GOT3 (cell line): Measurements from ENCODE around the gene CTNNA3.

Experiments
- DNase-seq: peaks from one replicate; lab custom pipeline; 2025; ENCODE audit warnings: mixed read lengths; lab: John Stamatoyannopoulos, UW

CTNNA3 gene

DNA sequence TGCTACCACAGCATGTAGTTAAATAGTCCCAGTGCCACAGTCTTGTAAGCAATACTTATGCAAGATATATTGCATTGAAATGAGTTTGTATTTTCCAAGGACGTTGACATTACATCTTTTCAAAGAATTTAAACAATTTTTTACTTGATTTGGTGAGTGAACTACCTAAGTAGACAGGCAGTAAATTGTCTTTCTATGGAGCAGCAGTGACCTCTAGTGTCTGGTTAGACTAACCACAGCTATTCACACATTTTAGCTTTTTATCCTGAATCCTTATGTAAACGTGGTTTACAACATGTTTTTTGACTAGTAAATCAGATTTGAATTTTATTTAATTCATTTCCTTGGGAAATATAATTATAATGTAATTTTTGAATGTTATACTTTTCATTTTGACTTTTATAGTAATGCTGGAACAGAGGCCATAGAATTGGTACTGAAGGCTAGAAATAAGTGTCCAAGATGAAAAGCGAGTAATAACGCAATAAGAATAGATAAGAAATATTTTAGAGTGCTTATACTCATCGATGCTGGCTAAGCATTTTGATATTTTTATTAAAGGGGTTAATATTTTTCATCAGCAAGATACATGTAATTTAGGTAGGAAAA lies 764.6 kb downstream of the CTNNA3 start:
- no peak for DNase-seq

DNA sequence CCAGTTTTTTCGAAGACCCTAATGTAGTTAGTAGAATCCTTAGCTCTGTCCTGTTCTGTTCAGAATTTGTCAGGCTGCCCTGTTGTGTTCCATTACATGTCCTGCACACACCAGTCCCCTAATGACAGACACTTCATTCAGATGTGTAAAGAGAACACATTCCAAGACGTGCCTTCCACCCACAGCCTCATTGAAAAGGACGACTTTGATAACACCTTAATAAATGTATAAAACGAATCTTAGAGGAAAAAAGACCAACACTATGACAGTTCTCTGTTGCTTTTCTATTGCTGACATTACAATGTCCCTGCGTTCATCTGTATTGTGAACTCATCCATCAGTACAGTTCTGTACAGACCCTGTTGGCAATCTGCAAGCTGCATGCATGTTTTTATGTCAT lies 766.6 kb downstream of the CTNNA3 start:
- no peak for DNase-seq

DNA sequence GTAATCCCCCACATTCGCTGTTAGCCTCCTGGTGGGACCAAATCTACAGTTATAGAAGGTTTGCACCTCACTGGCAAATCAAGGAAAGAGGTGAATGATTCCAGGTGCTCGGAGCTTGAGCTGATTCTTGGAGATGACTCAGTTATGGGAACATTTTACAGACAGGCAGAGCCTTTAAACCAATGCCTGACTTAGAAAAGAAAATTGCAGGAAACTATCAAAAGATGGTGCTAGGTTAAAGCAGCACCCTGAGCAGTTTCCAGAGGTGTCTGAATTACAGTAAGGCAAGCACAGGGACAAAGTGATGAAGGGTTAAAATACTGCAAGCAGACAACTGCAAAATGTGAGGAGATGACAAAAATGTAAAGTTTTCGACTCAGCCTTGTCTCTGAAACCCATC lies 767.2 kb downstream of the CTNNA3 start:
- DNase-seq, result no peak

DNA sequence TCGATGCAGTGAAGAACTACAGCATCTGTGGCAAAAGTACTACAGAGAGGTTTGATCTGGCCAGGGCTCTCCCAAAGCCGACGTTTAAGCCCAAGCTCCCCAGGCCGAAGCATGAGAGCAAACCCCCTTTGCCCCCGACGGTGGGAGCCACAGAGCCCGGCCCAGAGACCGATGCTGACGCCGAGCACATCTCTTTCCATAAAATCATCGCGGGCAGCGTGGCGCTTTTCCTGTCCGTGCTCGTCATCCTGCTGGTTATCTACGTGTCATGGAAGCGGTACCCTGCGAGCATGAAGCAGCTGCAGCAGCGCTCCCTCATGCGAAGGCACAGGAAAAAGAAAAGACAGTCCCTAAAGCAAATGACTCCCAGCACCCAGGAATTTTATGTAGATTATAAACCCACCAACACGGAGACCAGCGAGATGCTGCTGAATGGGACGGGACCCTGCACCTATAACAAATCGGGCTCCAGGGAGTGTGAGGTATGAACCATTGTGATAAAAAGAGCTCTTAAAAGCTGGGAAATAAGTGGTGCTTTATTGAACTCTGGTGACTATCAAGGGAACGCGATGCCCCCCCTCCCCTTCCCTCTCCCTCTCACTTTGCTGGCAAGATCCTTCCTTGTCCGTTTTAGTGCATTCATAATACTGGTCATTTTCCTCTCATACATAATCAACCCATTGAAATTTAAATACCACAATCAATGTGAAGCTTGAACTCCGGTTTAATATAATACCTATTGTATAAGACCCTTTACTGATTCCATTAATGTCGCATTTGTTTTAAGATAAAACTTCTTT lies 767.8 kb downstream of the CTNNA3 start:
- DNase-seq, result no peak

DNA sequence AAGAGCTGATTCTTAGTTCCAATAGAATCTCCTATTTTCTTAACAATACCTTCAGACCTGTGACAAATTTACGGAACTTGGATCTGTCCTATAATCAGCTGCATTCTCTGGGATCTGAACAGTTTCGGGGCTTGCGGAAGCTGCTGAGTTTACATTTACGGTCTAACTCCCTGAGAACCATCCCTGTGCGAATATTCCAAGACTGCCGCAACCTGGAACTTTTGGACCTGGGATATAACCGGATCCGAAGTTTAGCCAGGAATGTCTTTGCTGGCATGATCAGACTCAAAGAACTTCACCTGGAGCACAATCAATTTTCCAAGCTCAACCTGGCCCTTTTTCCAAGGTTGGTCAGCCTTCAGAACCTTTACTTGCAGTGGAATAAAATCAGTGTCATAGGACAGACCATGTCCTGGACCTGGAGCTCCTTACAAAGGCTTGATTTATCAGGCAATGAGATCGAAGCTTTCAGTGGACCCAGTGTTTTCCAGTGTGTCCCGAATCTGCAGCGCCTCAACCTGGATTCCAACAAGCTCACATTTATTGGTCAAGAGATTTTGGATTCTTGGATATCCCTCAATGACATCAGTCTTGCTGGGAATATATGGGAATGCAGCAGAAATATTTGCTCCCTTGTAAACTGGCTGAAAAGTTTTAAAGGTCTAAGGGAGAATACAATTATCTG lies 768.6 kb downstream of the CTNNA3 start:
- DNase-seq, result no peak

DNA sequence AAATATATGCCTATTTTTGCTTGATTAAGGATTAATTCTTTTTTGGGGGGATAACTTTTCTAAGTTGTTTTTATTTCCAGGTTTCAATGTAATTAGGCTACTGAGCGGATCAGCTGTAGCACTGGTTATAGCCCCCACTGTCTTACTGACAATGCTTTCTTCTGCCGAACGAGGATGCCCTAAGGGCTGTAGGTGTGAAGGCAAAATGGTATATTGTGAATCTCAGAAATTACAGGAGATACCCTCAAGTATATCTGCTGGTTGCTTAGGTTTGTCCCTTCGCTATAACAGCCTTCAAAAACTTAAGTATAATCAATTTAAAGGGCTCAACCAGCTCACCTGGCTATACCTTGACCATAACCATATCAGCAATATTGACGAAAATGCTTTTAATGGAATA lies 769.2 kb downstream of the CTNNA3 start:
- no peak for DNase-seq

DNA sequence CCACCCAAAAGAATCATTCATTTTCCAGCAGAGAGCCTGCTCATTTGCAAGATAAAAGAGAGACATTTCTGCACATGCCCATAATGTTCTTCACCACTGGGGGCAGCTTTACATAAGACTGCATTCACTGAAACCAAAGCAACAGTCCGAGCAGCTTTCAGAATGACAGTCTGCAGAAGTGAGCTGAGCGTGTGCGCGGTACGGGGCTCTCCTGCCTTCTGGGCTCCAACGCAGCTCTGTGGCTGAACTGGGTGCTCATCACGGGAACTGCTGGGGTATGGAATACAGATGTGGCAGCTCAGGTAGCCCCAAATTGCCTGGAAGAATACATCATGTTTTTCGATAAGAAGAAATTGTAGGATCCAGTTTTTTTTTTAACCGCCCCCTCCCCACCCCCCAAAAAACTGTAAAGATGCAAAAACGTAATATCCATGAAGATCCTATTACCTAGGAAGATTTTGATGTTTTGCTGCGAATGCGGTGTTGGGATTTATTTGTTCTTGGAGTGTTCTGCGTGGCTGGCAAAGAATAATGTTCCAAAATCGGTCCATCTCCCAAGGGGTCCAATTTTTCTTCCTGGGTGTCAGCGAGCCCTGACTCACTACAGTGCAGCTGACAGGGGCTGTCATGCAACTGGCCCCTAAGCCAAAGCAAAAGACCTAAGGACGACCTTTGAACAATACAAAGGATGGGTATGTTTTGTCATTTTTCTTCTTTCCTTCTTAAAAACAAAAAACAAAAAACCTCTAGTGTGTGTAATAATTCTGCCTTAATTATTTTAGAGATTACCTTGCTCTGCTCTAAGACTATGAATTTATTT lies 769.9 kb downstream of the CTNNA3 start, which contains the start of gene LRRTM3:
Gene LRRTM3 (plus strand): TSS at position 141 of the 820 bp plus-strand sequence.
- no peak for DNase-seq

DNA sequence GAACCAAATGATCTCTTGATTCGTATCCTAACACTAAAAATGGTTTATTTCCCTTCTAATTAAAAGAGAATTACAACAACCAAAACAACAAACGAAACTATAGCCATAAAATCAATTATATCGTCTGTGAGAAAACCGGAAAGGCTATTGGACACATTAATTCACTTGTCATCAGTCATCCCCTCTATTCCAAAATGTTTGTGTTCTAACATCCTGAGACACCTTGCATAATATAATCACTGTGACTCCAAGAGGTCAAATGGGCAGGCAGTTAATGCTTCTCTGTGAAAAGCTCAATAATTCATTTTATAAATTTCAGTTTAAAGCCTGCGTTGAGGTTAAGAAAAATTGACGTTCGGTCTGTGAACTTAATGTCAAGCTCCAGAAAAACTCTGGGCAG lies 770.6 kb downstream of the CTNNA3 start:
- DNase-seq, result no peak

DNA sequence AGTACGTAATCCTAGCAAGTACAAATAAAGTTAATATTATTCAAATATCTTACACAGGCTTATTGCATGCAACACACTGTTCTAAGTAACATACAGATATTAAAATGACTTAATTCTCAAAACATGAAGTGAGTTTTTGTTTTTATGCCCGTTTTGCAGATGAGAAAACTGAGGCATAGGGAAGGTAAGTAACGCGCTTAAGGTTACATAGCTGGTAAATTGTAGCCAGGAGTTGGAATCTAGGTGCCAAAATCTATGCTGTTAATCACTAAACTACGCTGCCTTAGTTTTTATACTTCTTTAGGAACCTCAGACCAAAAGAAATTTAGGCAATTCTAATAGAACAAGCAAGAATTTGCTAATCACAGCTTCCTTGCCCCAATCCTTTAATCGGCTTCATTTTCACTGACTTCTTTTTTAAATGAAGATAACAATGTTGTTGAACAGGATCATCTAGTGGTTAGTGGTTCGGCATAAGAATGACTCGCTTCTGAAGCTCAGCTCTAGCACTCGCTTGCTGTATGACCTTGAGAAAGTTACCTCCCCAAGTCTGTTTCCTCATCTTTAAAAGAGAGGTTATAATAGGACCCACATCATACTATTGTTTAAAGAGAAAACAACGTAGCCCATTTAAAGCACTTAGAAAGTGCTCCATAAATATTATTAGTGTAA lies 771.2 kb downstream of the CTNNA3 start:
- DNase-seq, result no peak

DNA sequence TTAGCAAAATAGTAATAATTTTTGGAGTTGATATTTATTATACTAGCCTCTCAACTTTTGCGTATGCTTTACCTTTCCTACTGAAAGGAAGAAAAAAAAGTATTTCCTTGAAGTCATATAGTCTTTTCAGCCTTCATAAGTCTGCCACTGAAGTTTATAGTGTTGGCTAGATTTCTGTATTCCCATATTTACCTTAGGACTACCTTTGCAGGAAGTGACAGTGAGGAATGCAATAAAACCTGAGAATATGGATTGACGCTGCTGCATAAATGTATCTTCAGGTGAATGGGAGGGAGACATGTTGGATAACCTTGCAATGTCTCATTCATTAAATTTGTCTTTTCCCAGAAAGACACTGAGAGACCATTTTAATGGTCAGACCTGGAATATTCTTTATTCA lies 776.7 kb downstream of the CTNNA3 start:
- no peak for DNase-seq

DNA sequence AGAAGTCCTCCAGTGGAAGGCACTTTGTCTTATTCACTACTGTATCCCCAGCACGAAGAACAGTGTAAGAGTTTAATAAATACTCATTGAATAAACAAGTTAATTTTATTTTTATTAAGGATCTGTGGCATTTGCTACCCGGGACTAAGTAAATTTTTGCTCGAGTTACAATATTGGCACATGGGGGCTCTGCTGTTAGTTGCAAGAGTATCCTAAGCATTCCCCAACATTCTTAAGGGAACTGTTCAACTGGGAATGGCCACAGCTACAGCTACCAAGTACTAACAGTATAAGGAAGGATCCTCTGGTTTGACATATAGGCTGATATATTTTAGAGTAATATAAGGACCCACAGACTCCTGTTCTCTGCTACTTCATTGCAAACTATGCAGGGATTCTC lies 778.9 kb downstream of the CTNNA3 start:
- DNase-seq, result no peak

DNA sequence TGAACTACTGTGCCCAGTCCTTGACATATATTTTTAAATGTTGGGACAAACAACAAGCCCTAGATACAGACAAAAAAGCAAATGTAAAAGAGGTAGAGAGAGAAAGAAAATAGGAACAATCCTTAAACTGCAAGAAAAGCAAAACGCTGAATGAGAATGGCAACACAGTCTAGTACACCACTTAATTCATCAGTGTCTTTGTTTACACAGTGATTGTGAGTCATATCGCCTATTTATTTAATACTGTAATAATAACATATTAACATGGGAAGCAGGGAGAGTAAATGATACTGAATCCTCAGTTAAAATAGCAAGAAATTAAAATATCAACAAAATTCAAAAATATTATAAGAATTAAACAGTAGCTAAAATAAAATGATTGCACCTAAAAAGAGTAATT lies 780.0 kb downstream of the CTNNA3 start:
- DNase-seq, result no peak

DNA sequence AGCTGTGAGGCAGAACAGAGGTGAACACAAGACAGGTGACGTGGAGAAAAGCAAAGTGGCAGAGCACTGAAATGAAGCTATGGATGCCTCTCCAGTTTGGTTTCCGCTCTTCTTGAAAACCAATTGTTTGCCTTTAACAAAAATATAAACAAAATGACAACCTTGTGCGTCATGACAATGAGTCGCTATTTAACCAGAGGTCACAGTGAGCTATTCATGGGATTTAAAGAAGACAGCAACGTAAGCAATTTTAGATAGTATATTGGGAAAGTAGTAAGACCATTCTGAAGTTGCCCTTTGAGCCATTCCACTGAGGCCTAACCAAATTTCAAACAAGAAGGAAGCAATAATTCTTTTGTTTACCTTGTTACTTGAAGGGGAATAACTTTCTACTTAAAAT lies 785.3 kb downstream of the CTNNA3 start:
- DNase-seq, result no peak

DNA sequence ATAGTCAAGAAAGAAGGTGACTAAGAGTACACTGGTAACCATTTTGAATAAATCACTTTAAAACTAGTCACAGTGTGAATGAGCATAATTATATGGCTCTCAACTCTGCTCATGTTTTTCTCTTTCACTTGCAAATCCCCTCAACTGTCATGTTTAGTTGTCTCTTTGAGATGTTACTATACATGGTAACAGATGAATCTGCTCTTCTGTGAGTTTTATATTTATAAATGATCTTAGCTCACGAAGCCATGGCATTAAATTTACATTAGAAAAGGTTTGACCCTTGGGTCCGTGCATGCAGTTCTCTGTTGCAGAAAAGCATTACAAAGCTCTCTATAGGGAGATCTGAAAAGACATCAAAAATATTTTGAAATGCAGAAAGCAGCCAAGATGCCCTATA lies 803.1 kb downstream of the CTNNA3 start:
- DNase-seq, result no peak

DNA sequence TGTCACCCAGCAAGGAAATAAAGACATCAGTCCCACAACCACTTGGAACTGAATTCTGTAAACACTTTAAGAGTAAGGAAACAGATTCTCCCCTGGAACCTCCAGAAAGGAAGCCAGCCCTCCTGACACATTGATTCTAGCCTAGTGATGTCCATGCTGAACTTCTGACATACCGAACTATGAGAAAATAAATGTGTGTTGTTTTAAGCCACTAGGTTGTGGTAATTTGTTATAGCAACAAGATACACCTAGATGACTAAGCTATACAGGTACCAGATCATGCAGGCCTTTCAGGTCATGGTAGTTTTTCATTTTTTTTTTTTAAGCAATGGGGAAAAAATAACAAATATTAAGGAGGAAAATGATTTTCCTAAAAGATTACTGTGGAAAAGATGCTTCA lies 807.8 kb downstream of the CTNNA3 start:
- no peak for DNase-seq

DNA sequence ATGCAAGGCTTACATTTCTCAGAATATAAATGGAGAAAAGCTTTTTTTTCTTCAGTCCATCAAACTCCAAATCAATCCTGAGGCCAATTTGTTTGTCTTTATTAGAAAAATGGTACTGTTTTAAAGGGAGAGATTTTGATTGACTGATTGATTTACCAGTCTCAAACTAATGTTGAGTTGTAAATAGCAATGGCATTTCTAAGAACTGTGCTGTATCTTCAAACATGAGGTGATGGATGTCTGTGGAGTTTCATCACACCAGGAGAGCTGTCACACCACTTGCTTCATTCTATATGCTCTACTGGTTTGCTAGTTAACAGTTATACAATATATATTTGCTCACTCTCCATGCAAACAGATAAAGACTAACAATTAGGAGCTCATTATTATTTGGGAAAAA lies 809.1 kb downstream of the CTNNA3 start:
- no peak for DNase-seq

DNA sequence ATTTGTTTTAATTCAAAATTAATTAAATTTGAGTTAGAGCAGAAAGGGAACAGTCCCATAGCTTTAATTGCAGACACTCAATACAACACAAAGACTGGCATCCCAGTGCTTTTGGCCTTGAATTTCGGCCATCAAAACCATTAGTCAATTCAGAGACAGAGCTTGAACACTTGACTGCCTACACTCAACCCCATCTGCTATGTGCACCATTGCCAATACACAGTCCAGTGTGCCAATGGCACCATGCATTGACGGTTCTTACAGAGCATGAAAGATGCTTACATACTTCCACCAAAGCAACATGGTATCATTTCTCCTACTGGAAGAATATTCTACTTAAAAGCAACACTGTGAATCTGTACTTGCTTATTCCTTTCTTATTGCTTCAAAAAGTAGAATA lies 813.7 kb downstream of the CTNNA3 start:
- DNase-seq, result no peak

DNA sequence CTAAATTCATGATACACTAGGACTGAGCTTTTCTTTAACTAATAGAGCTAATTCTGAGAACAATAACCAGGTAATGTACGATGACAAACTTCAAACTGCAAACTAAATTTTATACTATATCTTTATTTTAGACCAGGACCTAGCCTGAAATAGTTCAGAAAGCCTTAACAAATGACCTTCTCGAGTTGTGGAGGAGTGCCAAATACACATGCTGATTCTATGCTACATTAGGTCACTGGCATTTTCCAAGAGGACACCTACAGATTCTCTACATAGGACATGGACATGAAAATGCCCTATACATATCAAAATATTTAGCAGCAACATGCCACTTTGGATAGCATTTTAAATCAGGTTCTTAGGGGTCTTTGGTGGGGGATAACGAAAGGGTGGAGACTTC lies 814.2 kb downstream of the CTNNA3 start:
- DNase-seq, result no peak

DNA sequence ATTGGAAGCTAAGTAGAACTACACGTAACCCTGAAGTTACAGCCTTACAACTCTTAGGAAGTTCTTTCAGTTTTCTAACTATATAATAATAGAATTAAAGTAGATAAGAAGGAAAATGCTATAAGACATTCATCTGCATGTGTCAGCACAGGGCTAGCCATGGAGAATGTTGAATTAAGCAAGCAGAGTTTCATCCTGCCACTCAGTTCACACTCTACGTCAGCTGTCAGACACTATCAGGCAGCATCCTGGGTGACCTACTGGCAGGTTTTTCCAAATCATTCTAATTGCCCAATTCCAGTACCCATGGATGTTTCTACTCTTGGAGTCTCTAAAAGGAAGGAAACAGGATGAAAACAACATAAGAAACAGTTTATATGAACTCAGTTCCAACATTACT lies 815.2 kb downstream of the CTNNA3 start:
- no peak for DNase-seq

DNA sequence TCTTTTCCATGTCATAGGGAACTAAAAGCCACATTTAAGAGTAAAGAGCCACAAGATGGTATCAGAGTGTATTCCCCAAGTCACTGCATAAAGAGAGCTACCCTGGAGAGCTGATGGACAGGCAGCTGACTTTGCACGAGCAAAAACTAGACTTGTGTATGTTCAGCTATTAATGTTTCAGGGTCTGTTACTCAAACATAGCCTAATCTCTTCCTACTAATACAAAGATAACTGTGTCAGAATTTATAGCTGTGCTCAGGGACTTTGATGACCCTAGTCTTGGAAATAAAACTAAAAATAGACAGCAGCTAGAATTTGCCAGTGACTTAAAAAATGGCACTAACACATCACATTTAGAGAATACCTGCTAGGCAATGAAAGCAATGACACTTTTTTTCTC lies 815.7 kb downstream of the CTNNA3 start:
- no peak for DNase-seq

DNA sequence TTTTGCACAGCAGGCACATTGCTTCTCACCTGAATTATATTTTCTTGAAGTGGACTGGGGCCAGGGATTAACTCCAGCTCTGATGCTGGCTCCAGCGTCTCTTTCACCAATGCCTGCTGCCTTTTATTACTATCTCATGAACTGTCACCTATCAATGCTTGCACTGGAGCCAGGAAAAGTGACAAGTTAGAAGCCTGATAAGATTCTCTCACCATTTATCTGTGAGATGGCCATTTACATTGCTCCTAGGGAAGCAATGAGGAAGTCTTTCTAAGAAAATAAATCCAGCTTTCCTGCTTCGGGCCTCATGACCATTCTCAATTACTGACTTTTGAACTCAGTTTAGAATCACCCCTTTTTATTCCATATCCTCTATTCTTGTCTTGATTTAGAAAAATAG lies 818.6 kb downstream of the CTNNA3 start:
- no peak for DNase-seq

DNA sequence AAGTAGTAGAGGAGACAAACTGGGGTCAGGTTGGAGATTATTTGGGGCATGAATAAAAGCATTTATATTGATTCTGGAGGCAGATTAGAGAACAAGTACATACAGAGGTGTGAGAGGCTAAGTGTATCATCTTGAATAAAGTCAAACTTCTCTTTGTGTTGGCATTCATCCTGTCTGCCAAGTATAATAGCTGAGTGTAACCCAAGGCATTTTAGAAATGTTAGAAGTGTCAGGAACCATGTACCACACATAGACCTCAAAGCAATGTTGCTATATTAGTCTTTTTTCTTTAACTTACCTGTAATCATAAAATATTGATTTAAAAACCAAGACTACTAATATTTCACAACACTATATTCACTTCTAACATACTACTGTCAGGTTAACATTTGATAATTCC lies 826.4 kb downstream of the CTNNA3 start:
- DNase-seq, result no peak
